Measurements from ENCODE around the gene TMED6. TPM values are rescaled to one million over a fixed set of nuclear protein-coding genes. Genes with fewer than 3 reads are reported as not detected.
A peak's percentile ranks its signal among the peaks of the same experiment; 100 is the strongest.

The TMED6 gene
- total and polyA plus RNA-seq, 2 experiments from 2014 or later: 0.30 TPM; not detected in 1

- Histone ChIP-seq H2AFZ (no peak overlapping the region), H3K9ac (no peak overlapping the region), H3F3A (ENCODE audit: insufficient read depth) (peaks cover 27% of the 10 kb centered on the region; the same call in 1 of the 2 replicates), H3K9me3 (ENCODE audit: low read depth) (no peaks in the 10 kb centered on the region), H4K20me1 (ENCODE audit: insufficient read depth) (no peaks in the 10 kb centered on the region), H3K4me2 (ENCODE audit: unreplicated experiment) (no peak overlapping the region), H3K4me3 (no peak overlapping the region), H3K36me3 (ENCODE audit: low read depth) (peaks cover 30% of the 10 kb centered on the region), H3K4me1 (ENCODE audit: insufficient read depth) (peaks cover 31% of the 10 kb centered on the region), H3K9me2 (ENCODE audit: insufficient read depth) (no peaks in the 10 kb centered on the region), H3K27me3 (replicated peaks; ENCODE audit: insufficient read depth) (no peaks in the 10 kb centered on the region), H3K27ac (no peak overlapping the region), H3K79me2 (ENCODE audit: insufficient read depth) (peaks cover 87% of the 10 kb centered on the region)
- WGBS, 2 experiments (ENCODE audit: low coverage in 1 of 2, low lambda C conversion rate in 2 of 2, missing lambda C conversion rate in 2 of 2): 97 to 98% methylated on average over 2 of the region's 2 CpGs
- in situ Hi-C loops (cut with MboI): no loop called here
- no peak for TF ChIP-seq EZH2 (IDR thresholded peaks at IDR 0.05; ENCODE audit: insufficient read depth, poor library complexity, severe bottlenecking)
- DNase-seq: no peak
Observed at GRCh38 chr16:69382421-69382820, 30.8 kb upstream of the TMED6 start.

GRCh38 chr16:69381231-69381630 lies 29.6 kb upstream of the TMED6 start:
- no peaks in the 10 kb centered on the region for H3K27me3 ChIP-seq (replicated peaks; ENCODE audit: insufficient read depth)
- peaks cover 34% of the 10 kb centered on the region for H3K36me3 ChIP-seq (ENCODE audit: low read depth)
- no peaks in the 10 kb centered on the region for H3K9me2 ChIP-seq (ENCODE audit: insufficient read depth)
- H3K9me3 ChIP-seq (ENCODE audit: low read depth): no peaks in the 10 kb centered on the region
- TF ChIP-seq EZH2phosphoT487 (IDR thresholded peaks at IDR 0.05; ENCODE audit: insufficient read depth, low read depth): no peak
- no peak for TF ChIP-seq EZH2 (IDR thresholded peaks at IDR 0.05; ENCODE audit: insufficient read depth, poor library complexity, severe bottlenecking)
- WGBS, 2 experiments (ENCODE audit: low coverage in 1 of 2, low lambda C conversion rate in 2 of 2, missing lambda C conversion rate in 2 of 2): 72 to 85% methylated on average over 2 of the region's 2 CpGs
- in situ Hi-C loops (cut with MboI): no loop called here
- no peaks in the 10 kb centered on the region for H4K20me1 ChIP-seq (ENCODE audit: insufficient read depth)
- H3K9ac ChIP-seq: no peak overlapping the region
- no peak overlapping the region for H3K4me3 ChIP-seq
- DNase-seq: no peak
- H3K4me2 ChIP-seq (ENCODE audit: unreplicated experiment): no peak overlapping the region
- peaks cover 25% of the 10 kb centered on the region for H3K4me1 ChIP-seq (ENCODE audit: insufficient read depth)
- no peak overlapping the region for H3K27ac ChIP-seq
- H3F3A ChIP-seq (ENCODE audit: insufficient read depth): peaks cover 27% of the 10 kb centered on the region; the same call in 1 of the 2 replicates
- H3K79me2 ChIP-seq (ENCODE audit: insufficient read depth): peaks cover 88% of the 10 kb centered on the region
- H2AFZ ChIP-seq: no peak overlapping the region

- Histone ChIP-seq H3K4me1 (ENCODE audit: insufficient read depth) (peaks cover 14% of the 10 kb centered on the region), H3K79me2 (ENCODE audit: insufficient read depth) (peaks cover 90% of the 10 kb centered on the region), H3K4me2 (ENCODE audit: unreplicated experiment) (peak overlapping the region; percentile 22), H4K20me1 (ENCODE audit: insufficient read depth) (no peaks in the 10 kb centered on the region), H3K4me3 (no peak overlapping the region), H3K9me3 (ENCODE audit: low read depth) (no peaks in the 10 kb centered on the region), H3K9ac (0 out of 2 replicates have a peak overlapping the region, but pooled peaks have one; percentile 9), H3K27me3 (replicated peaks; ENCODE audit: insufficient read depth) (no peaks in the 10 kb centered on the region), H3K36me3 (ENCODE audit: low read depth) (peaks cover 36% of the 10 kb centered on the region), H3F3A (ENCODE audit: insufficient read depth) (peaks cover 21% of the 10 kb centered on the region; the same call in 1 of the 2 replicates), H3K9me2 (ENCODE audit: insufficient read depth) (no peaks in the 10 kb centered on the region), H2AFZ (no peak overlapping the region), H3K27ac (peak overlapping the region; percentile 40)
- TF ChIP-seq EZH2 (IDR thresholded peaks at IDR 0.05; ENCODE audit: insufficient read depth, poor library complexity, severe bottlenecking): no peak
- TF ChIP-seq EZH2phosphoT487 (IDR thresholded peaks at IDR 0.05; ENCODE audit: insufficient read depth, low read depth): no peak
- DNase-seq: peak; percentile 31
- 77 to 81% methylated on average over 1 of the region's 1 CpG for WGBS, 2 experiments (ENCODE audit: low coverage in 1 of 2, low lambda C conversion rate in 2 of 2, missing lambda C conversion rate in 2 of 2)
- in situ Hi-C loops (cut with MboI): no loop called here
Observed at GRCh38 chr16:69378760-69379159, 27.2 kb upstream of the TMED6 start.

- peaks cover 90% of the 10 kb centered on the region for H3K79me2 ChIP-seq (ENCODE audit: insufficient read depth)
- peaks cover 31% of the 10 kb centered on the region for H3K36me3 ChIP-seq (ENCODE audit: low read depth)
- H3F3A ChIP-seq (ENCODE audit: insufficient read depth): peaks cover 21% of the 10 kb centered on the region; the same call in 1 of the 2 replicates
- H4K20me1 ChIP-seq (ENCODE audit: insufficient read depth): no peaks in the 10 kb centered on the region
- in situ Hi-C loops (cut with MboI): no loop called here
- 40 to 69% methylated on average over 1 of the region's 1 CpG for WGBS, 2 experiments (ENCODE audit: low coverage in 1 of 2, low lambda C conversion rate in 2 of 2, missing lambda C conversion rate in 2 of 2)
- H3K27ac ChIP-seq: no peak overlapping the region
- H3K9me3 ChIP-seq (ENCODE audit: low read depth): no peaks in the 10 kb centered on the region
- H3K9ac ChIP-seq: no peak overlapping the region
- no peak overlapping the region for H3K4me2 ChIP-seq (ENCODE audit: unreplicated experiment)
- no peak for TF ChIP-seq EZH2 (IDR thresholded peaks at IDR 0.05; ENCODE audit: insufficient read depth, poor library complexity, severe bottlenecking)
- TF ChIP-seq EZH2phosphoT487 (IDR thresholded peaks at IDR 0.05; ENCODE audit: insufficient read depth, low read depth): no peak
- H3K4me3 ChIP-seq: no peak overlapping the region
- peaks cover 12% of the 10 kb centered on the region for H3K4me1 ChIP-seq (ENCODE audit: insufficient read depth)
- H3K9me2 ChIP-seq (ENCODE audit: insufficient read depth): no peaks in the 10 kb centered on the region
- no peaks in the 10 kb centered on the region for H3K27me3 ChIP-seq (replicated peaks; ENCODE audit: insufficient read depth)
- no peak for DNase-seq
- H2AFZ ChIP-seq: no peak overlapping the region
Observed at GRCh38 chr16:69378036-69378435, 26.4 kb upstream of the TMED6 start.
